Parathyroid adenoma (tissue), 2 donors: ENCODE measurements around the gene HNRNPA1.

Source experiments
- H2AFZ ChIP-seq: fragments of 300-600 bp; sonication (generic); one replicate; pipeline ENCODE4 v1.7.0; 2017; ENCODE audit warnings: antibody characterized with exemption, mild to moderate bottlenecking
- H3K27ac ChIP-seq: fragments of 300-600 bp; sonication (generic); one replicate; pipeline ENCODE4 v1.7.0; 2017
- H3K27me3 ChIP-seq: fragments of 300-600 bp; sonication (generic); one replicate; pipeline ENCODE4 v1.7.0; 2017; ENCODE audit warnings: low read length; ENCODE audit not compliant: control insufficient read depth, insufficient read depth
- H3K36me3 ChIP-seq: fragments of 300-600 bp; sonication (generic); one replicate; pipeline ENCODE4 v1.7.0; 2017; ENCODE audit warnings: low read length; ENCODE audit not compliant: control insufficient read depth, insufficient read depth
- H3K4me1 ChIP-seq: fragments of 300-600 bp; sonication (generic); one replicate; pipeline ENCODE4 v1.7.0; 2017; ENCODE audit warnings: control low read depth
- H3K4me2 ChIP-seq: fragments of 300-600 bp; sonication (generic); one replicate; pipeline ENCODE4 v1.7.0; 2017; ENCODE audit warnings: low read length
- H3K4me3 ChIP-seq: fragments of 300-600 bp; sonication (generic); one replicate; pipeline ENCODE4 v1.7.0; 2017; ENCODE audit warnings: low read depth, low read length
- H3K79me2 ChIP-seq: fragments of 300-600 bp; sonication (generic); one replicate; pipeline ENCODE4 v1.7.0; 2017; ENCODE audit warnings: control low read depth
- H3K9ac ChIP-seq: fragments of 300-600 bp; sonication (generic); one replicate; pipeline ENCODE4 v1.7.0; 2017; ENCODE audit warnings: mild to moderate bottlenecking
- H3K9me3 ChIP-seq: fragments of 300-600 bp; sonication (generic); one replicate; pipeline ENCODE4 v1.7.0; 2017; ENCODE audit warnings: low read length; ENCODE audit not compliant: control insufficient read depth
- TF ChIP-seq, protein P1 (sequence below): fragments of 300-600 bp; sonication (generic); IDR thresholded peaks from one replicate; pipeline ENCODE4 v1.7.0; 2017; ENCODE audit warnings: antibody characterized with exemption, mild to moderate bottlenecking
- donor health status: primary hyperparathyroidism.

Gene HNRNPA1

DNA sequence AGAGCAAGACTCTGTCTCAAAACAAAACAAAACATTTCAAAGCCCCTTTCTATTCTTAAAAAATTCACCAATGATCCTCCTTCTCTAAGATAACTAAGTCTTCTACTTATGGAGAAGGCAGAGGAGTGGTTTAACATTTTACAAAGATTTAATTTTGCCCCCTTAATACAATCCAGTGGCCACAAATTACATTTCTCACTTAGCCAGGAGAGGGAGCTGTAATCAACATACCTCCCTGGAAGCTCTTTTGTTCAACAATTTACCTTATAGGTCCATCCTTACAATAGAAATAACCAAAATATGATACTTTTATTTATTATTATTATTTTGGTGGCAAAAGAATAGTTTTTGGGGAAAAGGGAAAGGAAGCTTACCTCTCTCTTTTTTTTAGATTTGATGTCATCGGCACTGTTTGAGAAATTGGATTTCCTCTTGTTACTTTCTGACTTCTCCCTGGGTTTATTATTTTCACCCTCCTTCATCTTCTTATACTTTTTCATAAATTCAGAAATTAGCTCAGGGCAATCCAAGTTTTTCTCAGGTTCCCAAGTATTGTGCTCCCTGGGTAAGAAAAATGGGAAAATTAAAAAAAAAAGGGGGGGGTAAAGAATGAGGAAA is 28.8 kb upstream of the HNRNPA1 start:
- Histone ChIP-seq H3K9ac (no peak overlapping the region), H3K4me2 (no peak overlapping the region), H3K27ac (no peak overlapping the region), H2AFZ (no peak overlapping the region), H3K4me3 (no peak overlapping the region), H3K9me3 (no peaks in the 10 kb centered on the region), H3K4me1 (no peaks in the 10 kb centered on the region), H3K36me3 (no peaks in the 10 kb centered on the region), H3K79me2 (peaks cover 24% of the 10 kb centered on the region), H3K27me3 (no peaks in the 10 kb centered on the region)
- TF ChIP-seq, protein P1, sequence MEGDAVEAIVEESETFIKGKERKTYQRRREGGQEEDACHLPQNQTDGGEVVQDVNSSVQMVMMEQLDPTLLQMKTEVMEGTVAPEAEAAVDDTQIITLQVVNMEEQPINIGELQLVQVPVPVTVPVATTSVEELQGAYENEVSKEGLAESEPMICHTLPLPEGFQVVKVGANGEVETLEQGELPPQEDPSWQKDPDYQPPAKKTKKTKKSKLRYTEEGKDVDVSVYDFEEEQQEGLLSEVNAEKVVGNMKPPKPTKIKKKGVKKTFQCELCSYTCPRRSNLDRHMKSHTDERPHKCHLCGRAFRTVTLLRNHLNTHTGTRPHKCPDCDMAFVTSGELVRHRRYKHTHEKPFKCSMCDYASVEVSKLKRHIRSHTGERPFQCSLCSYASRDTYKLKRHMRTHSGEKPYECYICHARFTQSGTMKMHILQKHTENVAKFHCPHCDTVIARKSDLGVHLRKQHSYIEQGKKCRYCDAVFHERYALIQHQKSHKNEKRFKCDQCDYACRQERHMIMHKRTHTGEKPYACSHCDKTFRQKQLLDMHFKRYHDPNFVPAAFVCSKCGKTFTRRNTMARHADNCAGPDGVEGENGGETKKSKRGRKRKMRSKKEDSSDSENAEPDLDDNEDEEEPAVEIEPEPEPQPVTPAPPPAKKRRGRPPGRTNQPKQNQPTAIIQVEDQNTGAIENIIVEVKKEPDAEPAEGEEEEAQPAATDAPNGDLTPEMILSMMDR, result peak; percentile 77

DNA sequence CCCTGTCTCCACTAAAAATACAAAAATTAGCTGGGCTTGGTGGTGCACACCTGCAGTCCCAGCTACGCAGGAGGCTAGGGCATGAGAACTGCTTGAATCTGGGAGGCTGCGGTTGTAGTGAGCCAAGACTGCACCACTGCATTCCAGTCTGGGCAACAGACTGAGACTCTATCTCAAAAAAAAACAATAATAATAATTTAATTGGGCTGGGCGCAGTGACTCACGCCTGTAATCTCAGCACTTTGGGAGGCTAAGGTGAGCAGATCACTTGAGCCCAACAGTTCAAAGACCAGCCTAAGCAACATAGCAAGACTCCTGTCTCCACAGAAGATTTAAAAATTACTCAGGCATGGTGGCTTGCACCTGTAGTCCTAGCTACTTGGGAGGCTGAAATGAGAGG is 27.3 kb upstream of the HNRNPA1 start:
- TF ChIP-seq, protein P1, result no peak
- Histone ChIP-seq H2AFZ (no peak overlapping the region), H3K4me3 (no peak overlapping the region), H3K27ac (no peak overlapping the region), H3K9me3 (no peaks in the 10 kb centered on the region), H3K79me2 (peaks cover 21% of the 10 kb centered on the region), H3K36me3 (no peaks in the 10 kb centered on the region), H3K4me2 (no peak overlapping the region), H3K4me1 (no peaks in the 10 kb centered on the region), H3K9ac (no peak overlapping the region), H3K27me3 (no peaks in the 10 kb centered on the region)

DNA sequence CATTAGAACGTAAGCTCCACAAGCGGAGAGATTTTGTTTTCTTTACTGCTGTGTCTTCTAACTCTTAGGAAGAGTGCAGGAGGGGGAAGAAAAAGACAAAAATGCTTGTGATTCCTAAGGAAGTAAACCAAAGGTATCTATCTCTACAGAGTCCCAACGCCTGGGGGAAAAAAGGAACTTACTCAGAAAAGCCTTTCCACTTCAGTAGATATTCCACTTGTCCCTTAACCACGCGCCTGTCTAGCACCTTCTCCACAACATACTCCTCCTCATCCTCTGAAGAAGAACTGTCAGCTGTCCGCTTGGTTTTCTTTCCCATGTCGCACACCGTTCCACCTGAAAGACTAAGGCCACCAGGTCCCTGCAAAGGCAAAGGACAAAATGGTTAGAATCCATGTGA is 23.2 kb upstream of the HNRNPA1 start:
- no peaks in the 10 kb centered on the region for H3K27me3 ChIP-seq
- H3K4me1 ChIP-seq, result peaks cover 33% of the 10 kb centered on the region
- TF ChIP-seq, protein P1, result no peak
- no peaks in the 10 kb centered on the region for H3K36me3 ChIP-seq
- no peak overlapping the region for H2AFZ ChIP-seq
- peak overlapping the region; percentile 13 for H3K27ac ChIP-seq
- no peaks in the 10 kb centered on the region for H3K9me3 ChIP-seq
- no peak overlapping the region for H3K4me3 ChIP-seq
- peaks cover 30% of the 10 kb centered on the region for H3K79me2 ChIP-seq
- H3K9ac ChIP-seq, result no peak overlapping the region
- H3K4me2 ChIP-seq, result no peak overlapping the region

DNA sequence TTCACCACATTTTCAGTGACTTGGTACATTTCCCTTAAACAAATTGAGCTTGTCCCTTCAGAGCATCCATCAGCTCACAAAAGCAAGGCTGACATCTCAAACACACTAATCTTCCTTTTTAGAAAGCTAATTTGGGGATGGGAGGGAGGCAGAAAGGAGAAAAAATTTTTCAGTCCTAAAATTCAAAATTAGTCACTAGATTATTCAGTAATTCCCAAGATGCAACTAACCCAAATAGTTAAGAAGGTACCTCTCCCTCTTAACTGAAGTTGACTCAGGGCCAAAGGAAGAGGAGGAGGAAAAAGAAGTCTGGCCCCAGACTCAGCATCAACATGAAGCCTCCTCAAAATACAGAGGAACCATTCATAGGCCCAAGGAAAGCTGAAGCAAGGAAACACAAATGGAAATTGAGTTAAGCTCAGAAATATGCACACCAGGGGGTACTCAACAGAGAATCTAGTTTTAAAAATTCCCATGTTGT is 22.3 kb upstream of the HNRNPA1 start:
- Histone ChIP-seq H3K4me1 (peaks cover 38% of the 10 kb centered on the region), H3K27ac (peak overlapping the region; percentile 85), H3K4me2 (peak overlapping the region; percentile 88), H3K79me2 (peaks cover 30% of the 10 kb centered on the region), H3K4me3 (no peak overlapping the region), H3K9me3 (no peaks in the 10 kb centered on the region), H3K9ac (no peak overlapping the region), H3K36me3 (no peaks in the 10 kb centered on the region), H2AFZ (no peak overlapping the region), H3K27me3 (no peaks in the 10 kb centered on the region)
- TF ChIP-seq, protein P1, result no peak
